NCI-H2107 treated with DMSO at 0.1 percent for 48 hours (cell line): Measurements from ENCODE around the gene PDE1A.

Experiments
- DNase-seq: peaks from one replicate; lab custom pipeline; 2025; ENCODE audit not compliant: unreplicated experiment; lab: John Stamatoyannopoulos, UW

The PDE1A gene

GRCh38 chr2:182142062-182142461 is 284.8 kb downstream of the PDE1A start:
- no peak for DNase-seq

DNA sequence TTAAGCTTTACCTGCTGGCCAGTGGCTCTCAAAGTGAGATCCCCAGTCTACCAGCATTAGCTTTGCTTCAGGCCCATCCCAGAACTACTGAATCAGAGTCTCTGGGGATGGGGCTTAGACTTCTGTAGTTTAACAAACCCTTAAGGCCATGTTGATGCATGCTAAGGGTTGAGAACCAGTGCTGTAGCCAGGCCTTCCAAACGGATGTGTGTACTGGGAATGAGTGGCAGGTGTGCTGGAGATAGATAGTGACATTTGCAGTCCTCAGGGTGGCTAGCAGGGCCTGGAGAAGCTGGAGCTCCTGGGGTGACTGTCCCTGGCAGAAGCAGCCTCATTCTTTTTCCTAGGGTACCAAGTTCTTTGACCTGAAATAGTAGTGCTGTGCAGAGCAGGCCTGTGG is 292.6 kb downstream of the PDE1A start:
- no peak for DNase-seq

DNA sequence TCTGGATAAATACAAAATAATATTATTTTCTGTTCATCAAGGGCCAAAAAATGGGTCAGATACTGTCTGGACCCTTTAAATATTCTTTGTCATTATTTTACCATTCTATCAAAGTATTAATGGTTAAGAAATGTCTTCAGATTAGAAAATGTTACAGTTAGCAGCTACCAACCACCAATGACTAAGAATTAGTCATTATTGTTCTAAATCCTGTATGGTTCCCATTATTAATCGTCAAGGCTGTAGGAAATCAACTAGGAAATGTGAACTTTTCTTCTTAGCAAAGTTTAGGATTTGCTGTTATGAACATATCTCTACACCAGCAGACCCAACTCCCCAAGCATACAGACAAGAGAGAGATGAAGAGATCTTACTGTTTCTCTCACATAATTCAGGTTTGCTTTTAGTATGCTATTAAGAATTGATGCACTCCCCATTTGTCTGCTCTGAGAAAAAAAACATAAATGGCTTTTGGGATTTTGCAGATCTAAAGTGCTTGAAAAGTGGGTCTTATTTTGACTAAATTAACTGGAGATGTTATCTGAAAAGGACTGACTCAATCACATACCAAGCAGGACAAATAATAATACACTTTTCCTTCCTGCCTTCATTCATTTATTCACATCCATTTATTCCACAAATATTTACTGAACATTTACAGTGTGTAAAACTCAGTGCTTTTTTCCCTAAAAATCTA is 293.5 kb downstream of the PDE1A start:
- no peak for DNase-seq

- no peak for DNase-seq
Measured at GRCh38 chr2:182132605-182133004, 294.2 kb downstream of the PDE1A start.

DNA sequence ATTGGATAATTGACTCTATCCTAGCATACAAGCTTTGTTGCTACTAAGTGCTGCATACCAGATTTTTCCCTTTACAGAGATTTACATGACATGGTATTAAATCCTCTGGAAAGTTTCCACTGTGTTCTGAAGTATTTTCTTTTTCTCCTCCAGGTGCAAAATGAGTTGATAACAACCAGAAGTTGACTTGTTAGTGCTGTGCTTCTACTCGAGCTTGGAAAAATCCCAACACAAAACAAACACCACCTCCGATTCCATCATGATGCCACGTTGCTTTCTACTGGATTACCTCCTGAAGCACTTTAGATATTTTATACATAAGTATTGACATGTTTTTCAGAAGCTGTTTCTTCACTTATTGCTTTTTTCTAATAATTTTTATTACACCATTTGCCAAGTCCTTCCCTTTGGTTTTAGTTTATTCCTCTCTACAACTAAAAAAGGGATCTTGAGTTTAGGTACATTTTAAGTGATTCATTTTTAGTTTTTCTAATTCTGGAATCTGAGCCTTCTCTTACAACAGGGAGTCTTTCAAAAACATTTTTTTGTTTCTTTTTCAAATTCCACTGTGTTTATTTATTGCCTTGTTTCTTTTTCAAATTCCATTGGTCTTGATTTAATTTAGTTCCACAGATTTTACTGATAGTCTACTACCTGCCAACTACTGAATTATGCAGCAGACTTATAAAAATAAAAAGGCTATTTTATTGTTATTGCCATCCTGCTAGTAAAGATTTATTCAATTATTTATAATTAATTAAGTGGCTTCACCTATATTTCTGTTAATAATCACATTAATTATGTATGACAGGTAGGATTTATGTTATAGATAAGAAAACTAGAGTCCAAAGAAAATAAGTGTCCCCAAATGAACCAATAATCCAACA is 297.8 kb downstream of the PDE1A start:
- DNase-seq: no peak

GRCh38 chr2:182117196-182117595 is 309.6 kb downstream of the PDE1A start:
- DNase-seq: no peak

- DNase-seq: no peak
Measured at GRCh38 chr2:182116774-182117173, 310.1 kb downstream of the PDE1A start.

GRCh38 chr2:182115258-182115657 is 311.6 kb downstream of the PDE1A start:
- no peak for DNase-seq

- DNase-seq: no peak
Measured at GRCh38 chr2:182113334-182113733, 313.5 kb downstream of the PDE1A start.

DNA sequence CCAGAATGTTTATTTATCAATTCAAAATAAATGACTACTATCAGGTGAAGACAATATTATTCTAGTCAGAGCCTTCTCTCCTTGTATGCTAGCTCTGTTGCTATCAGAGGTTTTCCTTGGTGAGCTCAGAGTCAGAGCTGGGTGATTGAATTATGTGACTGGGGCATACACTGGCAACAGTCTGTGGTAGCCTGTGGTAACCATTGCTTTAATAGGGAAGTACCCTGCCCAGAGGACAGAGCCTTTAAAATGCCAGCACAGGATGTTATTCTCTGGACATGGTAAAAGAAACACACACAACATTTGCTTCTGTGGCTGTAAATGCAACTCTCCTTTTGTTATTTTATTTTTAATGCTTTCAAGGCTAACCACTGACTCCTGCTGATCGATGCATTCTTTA is 316.5 kb downstream of the PDE1A start:
- no peak for DNase-seq

GRCh38 chr2:182103526-182103925 is 323.3 kb downstream of the PDE1A start:
- no peak for DNase-seq

- DNase-seq: no peak
Measured at GRCh38 chr2:182101263-182101662, 325.6 kb downstream of the PDE1A start.

DNA sequence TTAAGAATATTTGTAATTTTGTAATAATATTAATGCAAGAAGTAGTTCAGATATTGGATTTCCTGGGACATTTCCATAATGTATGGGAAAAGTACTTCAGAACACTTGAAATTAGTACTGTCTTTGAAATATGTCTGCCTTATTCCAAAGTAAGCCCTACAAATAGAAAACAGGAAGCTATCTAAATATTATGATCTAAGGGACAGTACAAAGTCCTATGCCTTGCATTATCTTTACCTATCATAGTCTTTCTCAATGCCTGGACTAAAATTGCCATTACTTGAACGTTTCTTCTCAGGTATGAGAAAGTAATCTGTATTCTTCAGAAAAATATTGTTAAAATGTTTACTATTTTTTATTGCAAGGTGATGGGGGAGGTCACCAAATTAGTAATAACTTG is 328.2 kb downstream of the PDE1A start:
- no peak for DNase-seq

GRCh38 chr2:182097571-182098164 is 329.2 kb downstream of the PDE1A start:
- no peak for DNase-seq

GRCh38 chr2:182090486-182090885 is 336.4 kb downstream of the PDE1A start:
- no peak for DNase-seq
